ENCODE measurements around the gene MLLT3. TPM values are rescaled to one million over a fixed set of nuclear protein-coding genes. Genes with fewer than 3 reads are reported as not detected.

MLLT3 gene
- total and polyA plus RNA-seq, 2 of the 8 experiments (the other 6 are each of a cell fraction or from before 2014, with no cell fraction given): 5.9 to 9.6 TPM

DNA sequence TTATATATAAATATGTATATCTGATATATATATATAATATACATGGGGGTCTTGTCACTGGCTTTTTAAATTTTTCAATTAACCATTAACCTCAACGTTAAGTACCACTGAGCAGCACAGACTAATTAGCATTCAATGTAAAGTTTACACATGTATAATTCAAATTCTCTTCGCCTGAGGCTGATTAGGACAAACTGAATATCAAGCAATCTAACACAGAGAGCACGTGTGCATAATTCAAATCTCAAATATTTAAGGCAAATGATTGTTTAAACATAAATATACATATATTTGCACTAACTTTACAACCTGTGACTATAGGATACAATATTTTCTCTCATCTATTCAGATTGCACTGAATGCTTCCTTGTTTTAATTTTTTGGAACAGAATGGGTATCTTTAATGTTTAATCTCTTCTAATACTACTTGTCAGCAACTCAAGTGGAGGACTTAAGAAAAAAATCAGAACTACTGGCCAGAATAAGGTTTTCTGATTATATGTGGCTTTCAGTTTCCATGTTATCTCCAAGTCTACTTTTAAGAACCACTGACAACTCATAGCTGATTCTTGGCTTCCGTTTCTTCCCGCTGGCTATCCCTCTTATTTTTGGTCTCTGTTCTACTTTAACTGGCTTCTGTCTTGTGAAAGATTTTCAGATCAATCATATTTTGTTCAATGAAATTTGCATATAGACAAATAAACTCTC lies 204.8 kb downstream of the MLLT3 start:
- H4K8ac ChIP-seq (ENCODE audit: extremely low read depth, insufficient read depth, low read length): no peak overlapping the region
- H2BK20ac ChIP-seq (ENCODE audit: low read length): no peak overlapping the region
- H3K9me3 ChIP-seq (ENCODE audit: insufficient read depth in 2 of 2, low read depth in 1 of 2, low read length in 1 of 2): no peaks in the 10 kb centered on the region
- FAIRE-seq (no peak), DNase-seq (ENCODE audit: low read depth in 1 of 2, low spot score in 2 of 2) (no peak)
- H4K20me1 ChIP-seq (replicated peaks in 1 of 2; ENCODE audit: control insufficient read depth in 1 of 2, insufficient read depth in 2 of 2, low read length in 2 of 2): no peaks in the 10 kb centered on the region
- no peaks in the 10 kb centered on the region for H3K79me2 ChIP-seq (ENCODE audit: control insufficient read depth in 1 of 2, insufficient read depth in 2 of 2, low read length in 2 of 2)
- H3K56ac ChIP-seq (replicated peaks; ENCODE audit: insufficient read length, low read depth, low read length): no peak overlapping the region
- H2AFZ ChIP-seq (ENCODE audit: low read length): no peak overlapping the region
- H2BK5ac ChIP-seq (ENCODE audit: low read depth, low read length): no peak overlapping the region
- no peak for TF ChIP-seq ZNF274 (IDR thresholded peaks at IDR 0.05; ENCODE audit: borderline replicate concordance, extremely low read depth, low read length)
- TF ChIP-seq SP2 (IDR thresholded peaks at IDR 0.05; ENCODE audit: low read length): no peak
- no peak for TF ChIP-seq GTF2F1 (IDR thresholded peaks at IDR 0.05; ENCODE audit: borderline replicate concordance, low read depth, low read length)
- no peak for TF ChIP-seq JUN (IDR thresholded peaks at IDR 0.05; ENCODE audit: low read depth, low read length)
- no peak for TF ChIP-seq CEBPB (IDR thresholded peaks at IDR 0.05; ENCODE audit: low read depth, low read length)
- H3K79me1 ChIP-seq (ENCODE audit: low read depth, low read length): no peaks in the 10 kb centered on the region
- WGBS, 2 experiments (ENCODE audit: extremely low coverage in 1 of 2, insufficient coverage in 1 of 2, insufficient read length in 1 of 2, insufficient replicate concordance in 2 of 2, low coverage in 1 of 2, low lambda C conversion rate in 2 of 2, missing lambda C conversion rate in 1 of 2): 82% methylated on average over 5 of the region's 5 CpGs; no CpG with 5 or more reads in 1 of the 2 experiments
- no peak overlapping the region for H3K27ac ChIP-seq (ENCODE audit: low read depth, low read length)
- ChIA-PET CTCF (ENCODE audit: partially characterized antibody) (no interaction called here), POLR2A (ENCODE audit: partially characterized antibody) (no interaction called here)
- H3K4me2 ChIP-seq (ENCODE audit: insufficient read depth in 1 of 2, low read depth in 2 of 2, low read length in 2 of 2): no peak overlapping the region
- H3K27me3 ChIP-seq (replicated peaks in 1 of 4; ENCODE audit: control insufficient read depth in 3 of 4, extremely low read depth in 1 of 4, insufficient read depth in 3 of 4, low read length in 3 of 4): no peaks in the 10 kb centered on the region
- no peak overlapping the region for H3K23ac ChIP-seq (ENCODE audit: insufficient read length)
- H3K9ac ChIP-seq (replicated peaks in 1 of 4; ENCODE audit: extremely low read depth in 1 of 4, low read depth in 3 of 4, low read length in 3 of 4): no peak overlapping the region
- no peak overlapping the region for H4K5ac ChIP-seq (ENCODE audit: insufficient read length, low read depth, low read length)
- H3K23me2 ChIP-seq (ENCODE audit: low read depth, low read length): no peaks in the 10 kb centered on the region
- no peak overlapping the region for H2AK5ac ChIP-seq (ENCODE audit: low read depth, low read length)
- no peak overlapping the region for H3K14ac ChIP-seq (ENCODE audit: insufficient read length)
- no peaks in the 10 kb centered on the region for H3K36me3 ChIP-seq (ENCODE audit: control insufficient read depth in 2 of 4, insufficient read depth in 4 of 4, low read length in 3 of 4)
- no peak overlapping the region for H2BK120ac ChIP-seq (replicated peaks; ENCODE audit: low read depth, low read length)
- H4K91ac ChIP-seq (replicated peaks; ENCODE audit: insufficient read length, low read length): no peak overlapping the region
- H3K4me3 ChIP-seq (ENCODE audit: extremely low read depth in 1 of 4, insufficient read depth in 2 of 4, low read depth in 3 of 4, low read length in 4 of 4): no peak overlapping the region
- no peak overlapping the region for H2BK15ac ChIP-seq (ENCODE audit: low read length)
- no peaks in the 10 kb centered on the region for H3K4me1 ChIP-seq (replicated peaks in 1 of 4; ENCODE audit: control insufficient read depth in 3 of 4, insufficient read depth in 4 of 4, low read length in 3 of 4)
- no peak overlapping the region for H3K4ac ChIP-seq (replicated peaks; ENCODE audit: insufficient read length, low read depth, low read length)
- no peak overlapping the region for H3K18ac ChIP-seq (ENCODE audit: extremely low read depth, low read length)
- no peak overlapping the region for H2BK12ac ChIP-seq (ENCODE audit: low read depth, low read length)

Measured in H1 (cell line).